Subcutaneous adipose tissue (tissue), 4 donors: ENCODE results near the gene NLRP11. TPM values are rescaled to one million over a fixed set of nuclear protein-coding genes. Genes with fewer than 3 reads are reported as not detected.

ENCODE experiments used
- total RNA-seq, 4 donors: library from RNA; depleted of rRNA; stranded (reverse); fragments of >200 nt; gene quantifications; one replicate each; pipeline ENCODE4 v1.1.0, GENCODE V29; 2016
- TF ChIP-seq, protein P1 (sequence below): fragments of 450-650 bp; IDR thresholded peaks from one replicate; pipeline ENCODE4 v1.5.1; 2016; ENCODE audit warnings: low read depth, mild to moderate bottlenecking, control low read depth, antibody characterized with exemption, moderate library complexity

Gene NLRP11
- total RNA-seq, 4 donors from 2014 or later, result not detected

DNA sequence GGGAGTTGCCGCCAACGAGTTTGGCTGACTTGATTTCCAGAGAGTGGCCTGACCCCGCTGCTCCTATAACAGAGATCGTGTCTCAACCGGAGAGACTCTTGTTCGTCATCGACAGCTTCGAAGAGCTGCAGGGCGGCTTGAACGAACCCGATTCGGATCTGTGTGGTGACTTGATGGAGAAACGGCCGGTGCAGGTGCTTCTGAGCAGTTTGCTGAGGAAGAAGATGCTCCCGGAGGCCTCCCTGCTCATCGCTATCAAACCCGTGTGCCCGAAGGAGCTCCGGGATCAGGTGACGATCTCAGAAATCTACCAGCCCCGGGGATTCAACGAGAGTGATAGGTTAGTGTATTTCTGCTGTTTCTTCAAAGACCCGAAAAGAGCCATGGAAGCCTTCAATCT, 26.2 kb upstream of the NLRP11 start:
- TF ChIP-seq, protein P1, sequence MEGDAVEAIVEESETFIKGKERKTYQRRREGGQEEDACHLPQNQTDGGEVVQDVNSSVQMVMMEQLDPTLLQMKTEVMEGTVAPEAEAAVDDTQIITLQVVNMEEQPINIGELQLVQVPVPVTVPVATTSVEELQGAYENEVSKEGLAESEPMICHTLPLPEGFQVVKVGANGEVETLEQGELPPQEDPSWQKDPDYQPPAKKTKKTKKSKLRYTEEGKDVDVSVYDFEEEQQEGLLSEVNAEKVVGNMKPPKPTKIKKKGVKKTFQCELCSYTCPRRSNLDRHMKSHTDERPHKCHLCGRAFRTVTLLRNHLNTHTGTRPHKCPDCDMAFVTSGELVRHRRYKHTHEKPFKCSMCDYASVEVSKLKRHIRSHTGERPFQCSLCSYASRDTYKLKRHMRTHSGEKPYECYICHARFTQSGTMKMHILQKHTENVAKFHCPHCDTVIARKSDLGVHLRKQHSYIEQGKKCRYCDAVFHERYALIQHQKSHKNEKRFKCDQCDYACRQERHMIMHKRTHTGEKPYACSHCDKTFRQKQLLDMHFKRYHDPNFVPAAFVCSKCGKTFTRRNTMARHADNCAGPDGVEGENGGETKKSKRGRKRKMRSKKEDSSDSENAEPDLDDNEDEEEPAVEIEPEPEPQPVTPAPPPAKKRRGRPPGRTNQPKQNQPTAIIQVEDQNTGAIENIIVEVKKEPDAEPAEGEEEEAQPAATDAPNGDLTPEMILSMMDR, result no peak

DNA sequence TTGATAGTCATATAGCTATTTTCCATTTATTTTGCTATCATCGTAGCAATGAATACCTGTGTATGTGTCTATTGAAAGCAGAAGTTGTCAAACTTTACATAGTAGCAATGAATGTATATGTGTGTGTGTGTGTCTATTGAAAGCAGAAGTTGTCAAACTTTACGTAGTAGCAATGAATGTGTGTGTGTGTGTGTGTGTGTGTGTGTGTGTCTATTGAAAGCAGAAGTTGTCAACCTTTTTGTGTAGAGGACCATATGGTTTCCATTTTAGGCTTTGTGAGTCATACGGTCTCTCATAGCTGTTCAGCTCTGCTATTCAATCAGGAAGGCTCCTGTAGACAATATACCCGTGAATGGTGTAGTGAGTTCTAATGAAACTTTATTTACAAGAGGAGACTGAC, 25.4 kb upstream of the NLRP11 start:
- TF ChIP-seq, protein P1, result no peak

DNA sequence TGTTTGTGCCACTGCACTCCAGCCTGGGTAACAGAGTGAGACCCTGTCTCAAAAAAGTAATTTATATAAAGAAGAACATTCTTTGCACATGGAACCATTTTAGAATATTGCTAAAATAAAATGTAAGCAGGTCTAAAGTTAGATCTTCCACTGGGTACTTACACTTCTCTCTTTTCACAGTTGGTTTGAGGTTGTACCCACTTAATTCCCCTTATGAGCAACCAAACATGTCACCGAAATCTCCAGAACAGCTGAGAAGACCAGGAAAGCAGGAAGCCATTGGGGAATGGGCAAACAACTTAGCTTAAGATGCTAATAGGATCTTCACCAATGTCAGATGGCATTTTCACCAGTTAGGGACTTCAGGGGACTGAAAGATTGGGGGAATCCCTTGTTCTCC, 23.4 kb upstream of the NLRP11 start:
- TF ChIP-seq, protein P1, result no peak

DNA sequence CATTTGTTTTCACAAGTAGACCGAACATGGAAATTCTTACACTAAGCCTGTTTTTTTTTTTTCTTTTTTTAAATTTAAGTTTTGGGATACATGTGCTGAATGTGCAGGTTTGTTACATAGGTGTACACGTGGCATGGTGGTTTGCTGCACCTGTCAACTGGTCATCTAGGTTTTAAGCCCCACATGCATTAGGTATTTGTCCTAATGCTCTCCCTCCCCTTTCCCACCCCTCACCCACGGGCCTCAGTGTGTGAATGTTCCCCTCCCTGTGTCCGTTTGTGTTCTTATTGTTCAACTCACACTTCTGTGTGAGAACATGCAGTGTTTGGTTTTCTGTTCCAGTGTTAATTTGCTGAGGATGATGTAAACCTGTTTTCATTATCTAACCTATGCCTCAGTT, 7.1 kb upstream of the NLRP11 start:
- TF ChIP-seq, protein P1, result no peak

DNA sequence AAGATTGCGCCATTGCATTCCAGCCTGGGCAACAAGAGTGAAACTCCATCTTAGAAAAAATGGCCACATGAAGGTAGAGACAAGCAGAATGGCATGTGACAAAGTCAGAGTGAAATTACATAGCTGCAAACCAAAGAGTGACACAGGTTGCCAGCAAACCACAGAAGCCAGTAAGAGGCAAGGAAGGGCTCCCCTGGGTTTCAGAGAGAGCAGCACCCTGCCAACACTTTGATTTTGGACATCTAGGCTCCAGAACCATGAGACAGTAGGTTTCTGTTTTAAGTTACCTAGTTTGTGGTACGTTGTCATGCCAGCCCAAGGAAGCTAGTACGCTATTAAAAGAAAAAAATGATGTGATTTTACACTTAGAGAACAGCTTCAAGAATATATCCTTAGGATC, 6.5 kb upstream of the NLRP11 start:
- TF ChIP-seq, protein P1, result no peak

DNA sequence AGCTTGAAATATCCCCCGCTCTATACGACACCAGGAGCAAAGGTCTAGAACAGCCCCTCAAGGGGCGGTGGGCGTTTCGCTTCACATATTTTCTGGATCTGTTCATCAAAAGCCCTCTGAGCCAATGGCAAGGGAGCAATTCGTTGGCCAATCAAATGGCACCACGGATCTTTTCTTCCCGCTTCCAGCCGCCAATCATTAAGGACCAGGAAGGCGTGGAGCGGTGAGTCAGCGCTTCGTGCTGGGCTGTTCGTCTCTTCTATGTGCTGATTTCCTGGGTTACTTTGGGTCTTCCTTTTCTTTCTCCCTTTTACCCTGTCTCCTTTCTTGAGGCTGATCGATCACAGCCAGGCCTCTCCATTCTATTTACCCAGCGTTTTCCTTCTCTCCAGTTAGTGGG, 4.5 kb upstream of the NLRP11 start, which contains the start of gene NLRP4:
Gene NLRP4, plus strand, starts transcription at position 201 of the 400 bp plus-strand sequence. CDS start 15,541 bp downstream, outside the sequence.
- TF ChIP-seq, protein P1, result no peak

DNA sequence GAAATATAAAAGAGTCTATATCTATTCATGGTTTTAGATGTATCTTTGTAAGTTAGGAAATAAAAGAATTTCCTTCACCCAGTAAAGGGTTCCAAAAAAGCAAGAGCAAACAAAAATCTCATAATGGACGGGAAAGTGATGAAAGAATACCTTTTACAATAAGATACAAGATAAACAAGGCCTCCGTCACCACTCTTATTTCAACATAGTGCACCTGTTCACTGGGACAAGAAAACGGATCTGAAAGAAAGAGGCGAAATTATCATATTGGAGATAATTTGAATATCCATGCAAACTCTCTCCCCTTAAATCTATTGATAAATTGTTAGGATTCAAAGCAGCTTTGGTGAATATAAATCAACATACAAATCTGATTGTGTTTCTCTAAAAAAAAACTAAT, 877 bp upstream of the NLRP11 start:
- TF ChIP-seq, protein P1, result no peak
